NCI-H748 (cell line): ENCODE measurements around the gene C4BPA.

Experiments used
- DNase-seq: peaks from one replicate; lab custom pipeline; 2025; ENCODE audit not compliant: unreplicated experiment; lab: John Stamatoyannopoulos, UW

The C4BPA gene

DNA sequence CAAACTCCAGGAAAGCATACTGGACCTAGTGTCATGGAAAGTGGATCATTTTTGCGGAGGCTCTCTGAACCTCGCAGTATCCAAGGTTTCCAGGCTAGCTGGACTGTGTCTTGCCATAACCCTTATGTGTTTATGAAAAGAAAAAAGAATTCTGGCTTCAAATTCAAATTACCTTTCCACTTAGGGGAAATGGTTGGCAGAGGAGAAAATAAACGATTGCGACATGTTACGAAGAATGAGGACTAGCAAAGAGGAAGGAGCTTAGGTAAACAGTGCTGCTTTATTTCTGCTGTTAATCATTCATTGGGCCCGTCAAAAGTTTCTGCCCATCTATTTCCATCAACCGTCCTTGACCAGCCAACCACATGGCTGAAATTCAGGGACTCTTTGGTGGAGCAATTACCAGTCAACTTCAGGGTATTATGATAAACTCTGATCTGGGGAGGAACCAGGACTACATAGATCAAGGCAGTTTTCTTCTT lies at the start of gene C4BPA:
Gene C4BPA (plus strand): TSS at position 342 of the 482 bp plus-strand sequence. CDS start 8,793 bp downstream, outside the sequence.
- no peak for DNase-seq

DNA sequence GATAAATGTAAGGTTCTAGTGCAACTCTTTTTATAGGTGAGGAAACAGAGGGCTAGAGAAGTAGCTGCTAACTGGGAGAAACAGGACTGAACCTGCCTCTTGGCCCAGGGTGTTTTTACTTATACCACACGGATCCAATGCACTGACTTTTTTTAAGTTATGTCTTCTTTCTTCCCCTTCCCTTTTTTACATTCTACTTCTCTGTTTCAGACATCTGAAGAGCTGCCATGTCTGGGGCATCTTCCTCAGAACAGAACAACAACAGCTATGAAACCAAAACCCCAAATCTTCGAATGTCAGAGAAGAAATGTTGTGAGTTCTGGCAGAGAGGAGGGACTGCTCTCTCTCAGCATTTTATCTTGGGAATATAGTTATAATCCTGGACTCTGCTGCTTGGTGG lies 49.5 kb upstream of the C4BPA start:
- DNase-seq: no peak

DNA sequence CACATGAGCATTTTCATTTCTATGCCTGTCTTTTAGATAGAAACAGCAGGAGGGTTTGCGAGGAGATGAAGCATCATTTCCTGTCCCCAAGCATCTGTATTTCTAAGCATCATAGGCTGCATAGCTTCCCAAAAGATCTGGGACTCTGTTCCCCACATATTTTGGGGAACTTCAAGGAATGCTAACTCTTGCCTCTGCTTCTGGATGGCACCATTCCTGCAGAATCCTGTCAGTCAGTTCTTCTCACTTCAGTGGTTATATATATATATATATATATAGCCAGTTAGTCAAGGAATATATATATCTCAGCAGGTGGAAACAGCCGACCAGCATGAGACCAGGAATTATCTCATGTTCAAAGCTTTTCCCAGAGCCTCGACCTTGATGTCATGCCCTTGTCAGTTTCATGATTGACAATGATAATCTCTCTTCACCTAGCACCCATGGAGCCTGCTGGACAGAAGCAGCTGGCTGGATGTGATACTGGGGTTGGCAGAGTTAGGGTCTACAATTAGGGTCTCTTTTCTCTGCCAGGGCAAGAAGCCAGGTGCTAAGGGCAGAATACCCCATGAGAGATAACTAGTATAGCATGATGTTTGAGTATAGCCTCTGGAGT lies 48.5 kb upstream of the C4BPA start:
- DNase-seq: no peak

DNA sequence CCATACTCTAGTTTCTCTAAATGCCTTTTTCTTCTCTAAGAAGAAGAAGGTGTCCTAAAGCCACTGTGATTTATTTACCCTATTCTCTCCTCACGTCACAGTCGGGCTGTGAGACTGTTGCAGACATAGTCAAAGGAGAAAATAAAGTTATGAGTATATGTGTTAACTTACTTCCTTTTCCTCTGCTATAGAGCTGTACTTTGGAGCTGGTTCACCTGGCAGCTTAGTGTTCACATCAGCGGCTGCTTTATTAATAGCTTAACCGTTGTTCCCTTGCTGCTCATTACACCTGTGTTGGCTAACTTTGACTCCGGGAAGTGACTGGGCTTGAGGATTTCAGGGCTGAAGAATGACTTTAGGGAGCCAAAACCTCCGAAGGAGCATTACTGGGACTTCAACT lies 47.4 kb upstream of the C4BPA start:
- DNase-seq: no peak

DNA sequence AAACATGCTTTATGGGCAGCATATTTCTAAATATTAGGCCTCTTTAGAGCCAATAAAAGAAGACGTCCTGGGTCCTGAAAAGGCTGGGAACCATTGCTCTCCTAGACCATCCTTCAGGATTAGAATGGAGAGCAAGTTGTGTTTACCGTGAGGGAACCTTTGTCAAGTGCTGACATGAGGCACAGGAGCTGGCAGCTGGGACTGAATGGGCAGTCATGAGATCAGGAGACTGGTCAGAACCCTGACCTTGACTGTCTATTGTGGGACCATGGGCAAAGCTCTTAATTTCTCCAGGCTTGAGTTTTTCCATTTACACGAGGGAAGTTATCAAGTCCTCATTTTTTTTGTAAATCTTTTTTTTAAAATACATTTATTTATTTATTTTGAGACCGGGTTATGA lies 45.8 kb upstream of the C4BPA start:
- no peak for DNase-seq

DNA sequence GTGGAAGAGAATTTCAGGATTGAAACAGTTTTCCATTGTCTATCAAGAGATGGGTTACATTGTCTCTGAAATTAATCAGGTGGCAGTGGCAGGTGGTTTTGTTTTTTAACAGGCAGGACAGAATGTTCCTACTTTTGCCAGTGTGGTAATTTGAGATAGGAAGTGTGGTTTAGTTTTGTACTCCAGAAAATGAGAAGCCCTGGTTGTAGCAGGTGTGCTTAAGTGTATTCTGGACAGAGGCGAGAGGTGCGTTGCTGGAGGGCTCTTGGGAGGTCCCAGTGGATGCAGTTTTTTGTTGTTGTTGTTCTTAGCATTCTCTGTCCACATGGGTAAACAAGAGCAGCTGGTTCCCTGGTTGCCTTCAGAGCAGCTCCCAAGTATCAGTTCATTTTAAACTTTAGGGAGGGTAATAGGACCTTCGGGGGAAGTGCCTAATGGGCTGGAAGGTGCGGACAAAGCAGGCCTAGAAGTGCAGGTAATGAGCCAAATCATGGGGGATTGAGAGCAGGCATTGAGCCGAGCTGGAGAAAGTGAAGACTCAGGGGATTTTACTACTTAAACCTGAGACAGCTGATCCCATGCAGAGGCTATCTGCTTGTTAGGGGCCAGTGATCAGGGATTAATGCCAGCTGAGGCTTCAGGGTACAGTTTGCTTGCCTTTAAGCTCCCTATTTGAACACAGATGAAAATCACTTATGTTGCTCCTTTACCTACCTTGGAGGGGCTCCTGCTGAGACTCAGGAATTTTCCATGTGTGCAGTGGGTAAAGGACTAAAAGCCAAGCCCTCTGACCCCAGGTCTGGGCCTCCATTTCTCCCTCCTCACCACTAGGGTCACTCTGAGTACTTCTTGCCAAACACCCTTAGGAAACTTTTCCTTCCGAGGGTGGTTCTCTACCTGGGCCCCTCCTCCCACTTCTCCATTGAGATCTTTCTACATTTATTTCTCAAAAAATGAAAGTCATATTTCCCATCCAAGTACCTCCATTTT lies 44.9 kb upstream of the C4BPA start:
- no peak for DNase-seq

DNA sequence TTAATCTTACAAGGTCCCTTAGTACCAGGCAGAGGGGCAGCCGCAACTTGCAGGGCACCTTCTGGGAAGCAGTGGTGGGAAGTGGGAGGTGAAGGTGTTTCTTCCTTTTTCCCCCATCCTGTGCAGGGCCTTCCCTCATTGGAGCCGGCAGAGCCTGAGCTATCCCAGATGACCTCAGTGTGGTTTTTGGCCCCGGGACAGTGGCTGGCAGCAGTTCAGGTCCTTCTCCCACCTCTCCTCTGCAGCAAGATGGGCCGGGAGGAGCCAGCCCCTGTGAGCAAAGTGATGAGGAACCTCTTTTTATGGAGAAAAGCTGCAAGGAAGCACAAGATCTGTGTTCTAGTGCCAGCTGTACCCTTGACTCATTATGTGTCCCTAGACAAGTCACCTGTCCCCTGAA lies 44.2 kb upstream of the C4BPA start:
- DNase-seq: no peak

DNA sequence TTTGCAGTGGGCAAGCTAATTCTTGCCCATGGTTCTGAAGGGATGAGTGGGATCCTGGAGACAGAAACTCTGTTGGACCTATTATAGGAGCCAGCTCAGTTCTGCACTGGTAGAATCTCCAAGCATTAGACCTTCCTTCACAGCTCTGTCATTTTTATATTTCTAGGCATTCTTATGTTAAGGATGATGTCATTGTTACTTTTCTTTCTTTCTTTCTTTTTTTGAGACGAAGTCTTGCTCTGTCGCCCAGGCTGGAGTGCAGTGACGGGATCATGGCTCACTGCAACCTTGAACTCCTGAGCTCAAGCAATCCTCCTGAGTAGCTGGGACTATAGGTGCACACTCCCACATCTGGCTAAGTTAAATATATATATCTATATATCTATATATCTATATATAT lies 43.4 kb upstream of the C4BPA start:
- no peak for DNase-seq

DNA sequence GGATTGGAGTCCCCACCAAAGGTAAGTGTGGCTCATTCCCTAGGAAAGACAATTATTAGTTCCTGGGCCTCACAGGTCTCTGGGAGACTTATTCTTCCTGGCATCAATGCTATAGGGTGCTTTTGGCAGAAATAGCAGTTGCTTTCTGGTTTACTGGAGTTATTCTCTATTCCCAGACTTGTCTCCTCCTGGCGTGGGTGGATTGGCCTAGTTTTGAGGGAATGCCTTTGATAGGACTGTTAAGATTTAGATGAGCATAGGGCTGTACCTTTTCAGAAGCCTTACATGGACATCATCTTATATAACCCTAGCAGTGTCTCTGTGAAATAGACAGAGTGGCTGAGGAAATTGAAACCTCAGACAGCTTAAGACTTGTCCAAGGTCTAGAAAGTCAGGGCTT lies 42.0 kb upstream of the C4BPA start:
- DNase-seq: no peak

DNA sequence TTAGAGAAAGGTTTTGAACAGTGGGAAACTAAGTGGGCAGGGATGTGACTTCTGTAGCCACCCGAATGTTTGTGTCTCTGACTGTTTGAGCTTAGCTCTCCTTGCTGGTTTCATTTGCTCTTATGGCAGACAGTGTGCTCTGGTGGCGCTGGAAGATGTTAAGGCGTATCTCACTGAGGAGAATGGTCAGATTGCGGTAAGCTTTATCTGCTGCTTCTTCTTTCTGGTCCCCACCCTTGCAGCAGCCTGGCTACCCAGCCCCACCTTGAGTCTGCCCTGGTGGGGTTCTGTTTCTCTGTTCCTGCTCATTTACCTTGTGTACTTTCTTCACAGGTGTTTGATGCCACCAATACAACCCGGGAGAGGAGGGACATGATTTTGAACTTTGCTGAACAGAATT lies 41.0 kb upstream of the C4BPA start:
- no peak for DNase-seq

DNA sequence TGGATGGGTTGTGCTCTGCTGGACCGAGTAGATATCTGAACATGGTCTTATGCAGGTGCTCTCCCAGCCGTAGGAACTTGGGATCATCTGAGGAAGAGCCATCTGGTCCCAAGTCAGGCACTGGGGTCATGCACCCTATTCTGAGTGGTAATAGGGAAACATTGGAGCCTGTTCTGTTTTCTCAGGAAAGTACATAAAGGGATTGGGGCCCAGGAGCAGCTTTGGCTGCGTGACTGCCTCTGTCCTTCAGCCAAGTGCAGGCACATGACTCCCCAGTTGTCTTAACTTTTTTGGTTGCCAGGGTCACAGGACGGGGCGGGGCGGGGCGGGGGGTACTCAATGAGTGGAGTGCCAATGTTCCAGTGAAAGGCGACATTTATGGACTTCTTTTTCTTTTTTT lies 39.5 kb upstream of the C4BPA start:
- DNase-seq: no peak

DNA sequence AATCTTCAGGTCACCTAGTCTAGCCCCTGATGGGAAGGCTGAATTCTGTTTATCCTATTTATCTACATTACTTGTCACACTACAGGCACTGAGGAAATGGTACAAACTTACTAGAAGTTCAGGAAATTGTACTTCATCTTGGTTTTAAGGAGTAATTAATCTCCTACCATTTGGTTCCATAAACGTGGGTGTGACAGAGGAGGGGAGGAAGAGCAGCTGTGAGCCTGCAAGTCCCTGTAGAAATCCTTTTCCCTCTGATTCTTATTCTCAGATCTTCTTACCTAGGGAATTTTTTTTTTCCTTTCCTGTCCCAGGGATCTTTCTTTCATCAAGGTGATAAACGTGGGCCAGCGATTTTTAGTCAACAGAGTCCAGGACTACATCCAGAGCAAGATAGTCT lies 36.8 kb upstream of the C4BPA start:
- DNase-seq: no peak

DNA sequence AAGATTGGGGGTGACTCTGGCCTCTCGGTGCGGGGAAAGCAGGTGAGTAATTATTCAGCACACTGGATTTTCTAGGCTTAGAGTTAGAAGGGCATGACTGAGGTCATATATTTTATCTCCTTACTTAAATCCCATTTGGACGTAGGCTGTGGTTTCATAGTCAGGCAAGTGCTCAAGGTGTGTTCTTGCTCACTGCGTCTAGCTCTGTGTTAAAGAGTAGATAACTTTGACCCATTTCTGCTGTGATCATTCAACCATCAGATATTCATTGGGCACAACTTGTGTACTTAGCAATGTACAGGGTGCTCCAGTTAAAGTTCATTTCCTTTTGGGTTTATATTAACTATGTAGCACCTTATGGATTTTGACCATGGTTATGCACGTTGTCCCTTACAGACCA lies 36.4 kb upstream of the C4BPA start:
- DNase-seq: no peak

DNA sequence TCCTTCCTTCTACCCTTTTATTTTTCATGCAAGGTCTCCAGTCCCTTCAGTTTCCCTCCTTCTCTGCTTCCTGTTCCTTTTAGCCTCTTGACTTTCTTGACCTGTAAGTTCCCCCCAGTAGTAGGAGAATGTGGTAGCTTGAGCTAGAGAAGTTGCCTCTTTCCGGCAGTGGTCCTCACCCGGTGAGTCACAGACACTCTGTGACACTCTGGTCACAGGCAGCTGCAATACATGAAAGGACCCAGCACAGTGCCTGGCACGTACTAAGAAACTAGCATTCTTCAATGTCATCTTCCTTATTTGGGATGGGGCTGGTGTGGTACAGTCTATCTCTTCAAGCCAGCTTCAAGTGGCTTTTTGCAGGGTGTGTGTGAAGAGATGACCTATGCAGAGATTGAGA lies 35.0 kb upstream of the C4BPA start:
- DNase-seq: no peak

DNA sequence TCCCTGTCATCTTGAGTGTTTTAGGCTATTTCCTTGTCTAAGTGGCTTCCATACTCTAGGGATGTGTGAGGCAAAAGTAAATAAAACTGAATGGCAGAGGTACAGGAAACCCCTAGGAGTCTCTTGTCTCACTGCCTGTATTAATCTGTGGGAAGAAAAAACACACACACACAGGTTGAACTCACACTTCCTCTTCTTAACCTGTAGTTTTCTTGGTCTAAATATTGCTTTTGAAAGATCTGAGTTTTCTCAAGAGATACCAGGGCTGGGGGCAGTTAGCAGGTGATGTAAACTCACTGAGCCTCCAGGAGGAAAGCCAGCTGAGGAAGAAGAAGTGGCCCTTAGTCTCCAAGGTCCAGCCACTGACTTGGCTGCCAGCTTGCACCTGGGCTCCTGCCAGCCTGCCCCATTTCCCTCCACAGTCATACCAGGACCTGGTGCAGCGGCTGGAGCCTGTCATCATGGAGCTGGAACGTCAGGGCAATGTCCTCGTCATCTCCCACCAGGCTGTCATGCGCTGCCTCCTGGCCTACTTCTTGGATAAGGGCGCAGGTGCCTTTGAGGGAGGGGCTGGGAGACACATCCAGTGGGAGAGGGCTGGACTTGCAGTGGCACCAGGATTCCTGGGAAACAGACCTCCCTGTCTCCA lies 34.1 kb upstream of the C4BPA start:
- DNase-seq: no peak

DNA sequence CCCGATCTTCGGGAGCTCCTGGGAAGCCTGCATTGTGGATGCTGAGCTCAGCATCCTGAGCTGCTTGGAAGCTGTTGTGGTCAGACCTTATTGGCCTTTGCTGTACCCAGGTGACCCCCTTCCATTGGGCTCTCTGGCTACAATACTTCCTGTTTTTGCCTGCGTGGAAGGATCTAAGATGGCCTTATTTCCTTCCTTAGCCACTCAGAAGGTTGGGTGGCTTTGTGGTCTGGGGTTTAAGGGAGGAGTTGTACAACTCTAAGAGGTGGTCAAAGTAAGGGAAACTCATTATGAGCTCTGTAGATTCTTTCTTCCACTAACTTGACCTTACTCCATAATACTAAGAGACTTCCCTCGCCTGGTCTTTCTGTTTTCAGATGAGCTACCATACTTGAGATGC lies 33.2 kb upstream of the C4BPA start:
- DNase-seq: no peak

DNA sequence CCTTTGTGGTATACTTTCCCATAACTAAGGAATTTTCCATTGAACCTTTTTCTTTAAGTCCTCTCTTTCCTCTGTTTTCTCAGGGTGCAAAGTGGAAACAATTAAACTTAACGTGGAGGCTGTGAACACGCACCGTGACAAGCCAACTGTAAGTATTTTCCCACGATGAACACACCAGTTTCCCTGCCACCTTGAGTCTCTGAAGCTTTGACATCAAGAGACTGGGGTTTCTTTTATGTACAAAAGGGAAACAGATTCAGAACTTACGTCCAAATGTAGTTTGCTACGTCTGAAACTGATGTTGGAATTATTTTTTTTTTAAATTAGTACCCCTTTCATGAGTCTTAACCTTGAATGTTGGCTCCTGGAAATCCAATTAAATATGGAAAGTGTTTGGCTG lies 32.6 kb upstream of the C4BPA start:
- DNase-seq: no peak

DNA sequence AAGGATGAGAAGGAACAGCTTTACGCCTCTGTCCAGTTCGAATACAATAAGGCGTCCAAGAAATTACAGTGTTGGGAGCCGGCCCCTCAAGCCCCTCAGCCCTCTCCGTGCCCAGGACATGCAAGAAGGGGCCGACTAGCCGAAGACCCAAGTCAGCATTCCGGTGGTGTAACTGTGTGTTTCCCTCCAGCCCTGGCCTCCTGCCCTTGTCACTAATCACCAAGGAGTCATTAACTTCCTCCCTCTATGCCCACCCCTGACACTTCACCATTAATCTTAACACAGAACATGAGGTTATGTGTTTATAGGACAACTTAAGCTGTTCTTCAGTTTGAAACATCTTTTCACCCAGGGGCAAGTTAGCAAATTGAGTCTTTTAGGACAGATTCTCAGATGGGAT lies 31.8 kb upstream of the C4BPA start:
- DNase-seq: no peak

DNA sequence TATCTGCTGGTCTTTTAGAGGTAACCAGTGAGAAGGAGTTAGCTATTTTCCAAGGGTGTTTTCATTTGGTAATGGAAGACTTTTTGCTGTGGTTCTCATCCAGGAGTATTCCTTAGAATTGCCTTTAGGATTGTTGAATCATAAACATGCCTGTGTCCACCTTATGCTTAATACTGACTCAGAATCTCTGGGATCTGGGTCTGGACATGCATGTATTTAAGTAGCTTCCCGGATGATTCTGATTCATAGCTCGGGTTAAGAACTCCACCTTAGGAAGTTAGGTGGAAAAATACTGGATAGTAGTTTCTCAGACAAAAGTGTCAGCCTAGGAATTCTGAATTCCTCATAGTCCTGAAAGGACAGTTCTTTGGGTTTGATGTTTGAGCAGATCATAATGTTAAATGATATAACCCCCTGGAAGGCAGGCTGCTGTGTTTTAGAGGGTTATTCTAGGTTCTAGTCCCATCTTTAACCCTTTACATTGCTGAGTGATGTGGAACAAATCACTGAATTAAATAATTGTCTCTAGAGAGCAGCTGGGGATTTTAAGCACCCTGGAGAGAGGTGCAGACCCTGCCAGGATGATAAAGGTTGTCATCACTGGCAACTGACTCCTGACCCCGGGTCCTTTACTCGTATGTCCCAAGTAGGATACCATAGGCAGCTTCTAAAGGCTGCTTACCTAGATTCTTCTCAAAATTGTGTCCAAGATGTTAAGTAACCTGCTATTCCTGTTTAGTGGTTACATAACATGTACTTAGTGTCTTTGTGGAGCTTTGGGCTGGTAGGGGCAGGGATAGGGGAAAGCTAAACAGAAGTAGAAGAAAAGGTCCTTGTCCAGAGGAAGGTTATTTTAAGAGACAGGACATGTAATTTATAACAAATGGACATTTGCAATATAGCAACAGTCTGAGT lies 29.9 kb upstream of the C4BPA start:
- no peak for DNase-seq

DNA sequence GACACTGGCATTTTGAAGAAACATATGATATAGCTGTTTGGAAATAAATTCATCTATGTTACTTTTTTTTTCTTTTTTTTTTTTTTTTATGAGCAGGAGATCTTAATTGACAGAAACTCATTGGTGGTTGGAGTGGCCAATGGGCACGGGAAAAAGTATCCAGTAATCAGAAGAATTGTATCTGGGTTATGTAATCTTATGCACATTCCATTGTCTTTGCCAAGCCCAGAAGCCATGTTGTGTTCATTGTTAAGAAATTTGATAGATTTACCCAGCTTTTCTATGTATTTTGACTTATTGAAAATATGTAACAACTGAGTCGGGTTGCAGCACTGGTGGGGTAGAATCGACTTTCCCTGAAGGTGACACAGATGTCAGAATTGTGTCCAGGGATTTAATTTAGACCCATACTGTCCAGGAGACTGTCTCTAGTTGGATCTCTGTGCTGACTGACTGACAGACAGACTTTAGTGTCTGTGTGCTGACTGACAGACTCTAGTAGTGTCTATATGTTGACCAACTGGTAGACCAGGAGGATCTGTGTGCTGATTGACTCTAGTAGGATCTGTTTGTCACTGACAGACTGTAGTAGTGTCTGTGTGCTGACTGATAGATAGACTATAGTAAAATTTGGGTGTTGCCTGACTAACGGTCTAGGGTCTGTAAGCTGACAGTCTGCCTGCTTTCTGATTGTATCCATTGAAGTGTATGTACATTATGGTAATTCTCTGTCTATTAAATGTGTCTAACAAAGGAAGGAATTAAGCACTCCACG lies 27.7 kb upstream of the C4BPA start:
- DNase-seq: no peak
